ENCODE results near the gene SPN.

The SPN gene

GRCh38 chr16:29667755-29668154 lies 4.7 kb downstream of the SPN start:
- peak; percentile 29 to 67 for DNase-seq (ENCODE audit: low read depth in 1 of 2, low spot score in 1 of 2)

GRCh38 chr16:29668267-29668666 lies 5.2 kb downstream of the SPN start:
- DNase-seq (ENCODE audit: low read depth in 1 of 2, low spot score in 1 of 2), result no peak
- H3K27ac ChIP-seq (replicated peaks), result peak overlapping the region; percentile 98
- TF ChIP-seq, protein P1, sequence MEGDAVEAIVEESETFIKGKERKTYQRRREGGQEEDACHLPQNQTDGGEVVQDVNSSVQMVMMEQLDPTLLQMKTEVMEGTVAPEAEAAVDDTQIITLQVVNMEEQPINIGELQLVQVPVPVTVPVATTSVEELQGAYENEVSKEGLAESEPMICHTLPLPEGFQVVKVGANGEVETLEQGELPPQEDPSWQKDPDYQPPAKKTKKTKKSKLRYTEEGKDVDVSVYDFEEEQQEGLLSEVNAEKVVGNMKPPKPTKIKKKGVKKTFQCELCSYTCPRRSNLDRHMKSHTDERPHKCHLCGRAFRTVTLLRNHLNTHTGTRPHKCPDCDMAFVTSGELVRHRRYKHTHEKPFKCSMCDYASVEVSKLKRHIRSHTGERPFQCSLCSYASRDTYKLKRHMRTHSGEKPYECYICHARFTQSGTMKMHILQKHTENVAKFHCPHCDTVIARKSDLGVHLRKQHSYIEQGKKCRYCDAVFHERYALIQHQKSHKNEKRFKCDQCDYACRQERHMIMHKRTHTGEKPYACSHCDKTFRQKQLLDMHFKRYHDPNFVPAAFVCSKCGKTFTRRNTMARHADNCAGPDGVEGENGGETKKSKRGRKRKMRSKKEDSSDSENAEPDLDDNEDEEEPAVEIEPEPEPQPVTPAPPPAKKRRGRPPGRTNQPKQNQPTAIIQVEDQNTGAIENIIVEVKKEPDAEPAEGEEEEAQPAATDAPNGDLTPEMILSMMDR (IDR thresholded peaks at IDR 0.05; ENCODE audit: insufficient read depth, low read length), result no peak
- TF ChIP-seq REST (IDR thresholded peaks at IDR 0.05; ENCODE audit: insufficient replicate concordance, low read depth) (no peak), SPI1 (IDR thresholded peaks at IDR 0.05; ENCODE audit: borderline replicate concordance, low read depth) (no peak), GABPA (IDR thresholded peaks at IDR 0.05; ENCODE audit: low read depth) (no peak), POLR2AphosphoS5 (IDR thresholded peaks at IDR 0.05; ENCODE audit: low read depth) (no peak)
- H3K27me3 ChIP-seq (ENCODE audit: insufficient read depth, poor library complexity, severe bottlenecking), result no peaks in the 10 kb centered on the region
- H3K4me3 ChIP-seq (replicated peaks; ENCODE audit: insufficient read depth, low read length), result no peak overlapping the region

More at GRCh38 chr16:29667755-29668154, 4.7 kb downstream of the SPN start:
- no peaks in the 10 kb centered on the region for H3K27me3 ChIP-seq (ENCODE audit: insufficient read depth, poor library complexity, severe bottlenecking)
- peak overlapping the region; percentile 98 for H3K27ac ChIP-seq (replicated peaks)
- peak; percentile 97 for TF ChIP-seq POLR2AphosphoS5 (IDR thresholded peaks at IDR 0.05; ENCODE audit: low read depth)
- no peak for TF ChIP-seq SPI1 (IDR thresholded peaks at IDR 0.05; ENCODE audit: borderline replicate concordance, low read depth)
- peak overlapping the region; percentile 18 for H3K4me3 ChIP-seq (replicated peaks; ENCODE audit: insufficient read depth, low read length)

- TF ChIP-seq REST (IDR thresholded peaks at IDR 0.05; ENCODE audit: insufficient replicate concordance, low read depth) (no peak), POLR2AphosphoS5 (IDR thresholded peaks at IDR 0.05; ENCODE audit: low read depth) (no peak; the same call in 1 of the 2 replicates), SPI1 (IDR thresholded peaks at IDR 0.05; ENCODE audit: borderline replicate concordance, low read depth) (no peak), GABPA (IDR thresholded peaks at IDR 0.05; ENCODE audit: low read depth) (no peak)
- TF ChIP-seq, protein P1 (IDR thresholded peaks at IDR 0.05; ENCODE audit: insufficient read depth, low read length), result no peak
- no peak overlapping the region for H3K4me3 ChIP-seq (replicated peaks; ENCODE audit: insufficient read depth, low read length)
- H3K27ac ChIP-seq (replicated peaks), result peak overlapping the region; percentile 29; the same call in 1 of the 2 replicates
- no peak for DNase-seq (ENCODE audit: low read depth in 1 of 2, low spot score in 1 of 2)
- H3K27me3 ChIP-seq (ENCODE audit: insufficient read depth, poor library complexity, severe bottlenecking), result no peaks in the 10 kb centered on the region
Observed at GRCh38 chr16:29673501-29673900, 10.5 kb downstream of the SPN start.

DNA sequence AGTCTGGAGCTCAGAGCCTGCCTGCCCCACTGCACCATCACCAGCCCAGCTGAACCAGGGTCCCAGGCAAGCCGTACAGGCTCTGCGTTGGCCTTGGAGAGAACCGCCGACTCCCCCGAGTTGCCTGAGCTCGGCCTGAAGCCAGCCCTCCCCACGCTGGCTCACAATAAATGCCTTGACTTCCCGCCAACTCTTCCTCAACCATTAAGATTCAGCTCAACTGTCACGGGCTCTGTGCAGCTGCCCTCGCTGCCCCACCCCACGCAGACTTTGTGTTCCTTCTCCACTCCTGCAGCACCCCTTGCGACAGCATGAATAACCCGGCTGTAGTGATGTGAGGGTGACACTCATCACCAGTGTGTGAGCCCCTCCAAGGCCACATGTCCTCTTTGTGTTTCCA lies 11.1 kb downstream of the SPN start:
- TF ChIP-seq SPI1 (IDR thresholded peaks at IDR 0.05; ENCODE audit: borderline replicate concordance, low read depth) (peak; percentile 19; the same call in 1 of the 2 replicates), REST (IDR thresholded peaks at IDR 0.05; ENCODE audit: insufficient replicate concordance, low read depth) (no peak), POLR2AphosphoS5 (IDR thresholded peaks at IDR 0.05; ENCODE audit: low read depth) (peak; percentile 75), GABPA (IDR thresholded peaks at IDR 0.05; ENCODE audit: low read depth) (no peak)
- TF ChIP-seq, protein P1 (IDR thresholded peaks at IDR 0.05; ENCODE audit: insufficient read depth, low read length), result peak; percentile 13
- no peak overlapping the region for H3K4me3 ChIP-seq (replicated peaks; ENCODE audit: insufficient read depth, low read length)
- peak overlapping the region; percentile 69 for H3K27ac ChIP-seq (replicated peaks)
- H3K27me3 ChIP-seq (ENCODE audit: insufficient read depth, poor library complexity, severe bottlenecking), result no peaks in the 10 kb centered on the region
- DNase-seq (ENCODE audit: low read depth in 1 of 2, low spot score in 1 of 2), result peak in 1 of 2 experiments; percentile 89
